Measurements from ENCODE around the gene TWIST2. TPM values are rescaled to one million over a fixed set of nuclear protein-coding genes. Genes with fewer than 3 reads are reported as not detected.

TWIST2 gene
- polyA plus RNA-seq, 1 experiment, result 127 TPM

DNA sequence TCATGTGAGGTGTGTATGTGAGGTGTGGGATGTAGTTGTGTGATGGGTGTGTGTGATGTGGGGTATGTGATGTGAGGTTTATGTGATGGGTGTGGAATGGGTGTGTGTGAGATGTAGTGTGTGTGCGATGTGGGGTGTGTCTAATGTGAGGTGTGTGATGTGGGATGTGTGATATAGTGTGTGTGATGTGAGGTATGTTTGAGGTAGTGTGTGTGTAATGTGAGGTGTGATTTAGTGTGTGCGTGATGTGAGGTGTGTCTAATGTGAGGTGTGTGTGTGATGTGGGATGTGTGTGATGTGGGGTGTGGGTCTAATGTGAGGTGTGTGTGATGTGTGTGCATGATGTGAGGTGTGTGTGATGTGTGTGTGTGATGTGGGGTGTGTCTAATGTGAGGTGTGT lies 55.3 kb downstream of the TWIST2 start:
- DNase-seq (ENCODE audit: low read depth), result no peak
- Histone ChIP-seq H3K4me3 (ENCODE audit: low read depth, low read length) (no peak overlapping the region), H3K27me3 (ENCODE audit: control insufficient read depth, insufficient read depth, low read length) (no peaks in the 10 kb centered on the region), H3K36me3 (ENCODE audit: control insufficient read depth, insufficient read depth, low read length) (peaks cover 2% of the 10 kb centered on the region)
- ChIA-PET POLR2A (no interaction called here), CTCF (no interaction called here)
- TF ChIP-seq, protein P1, sequence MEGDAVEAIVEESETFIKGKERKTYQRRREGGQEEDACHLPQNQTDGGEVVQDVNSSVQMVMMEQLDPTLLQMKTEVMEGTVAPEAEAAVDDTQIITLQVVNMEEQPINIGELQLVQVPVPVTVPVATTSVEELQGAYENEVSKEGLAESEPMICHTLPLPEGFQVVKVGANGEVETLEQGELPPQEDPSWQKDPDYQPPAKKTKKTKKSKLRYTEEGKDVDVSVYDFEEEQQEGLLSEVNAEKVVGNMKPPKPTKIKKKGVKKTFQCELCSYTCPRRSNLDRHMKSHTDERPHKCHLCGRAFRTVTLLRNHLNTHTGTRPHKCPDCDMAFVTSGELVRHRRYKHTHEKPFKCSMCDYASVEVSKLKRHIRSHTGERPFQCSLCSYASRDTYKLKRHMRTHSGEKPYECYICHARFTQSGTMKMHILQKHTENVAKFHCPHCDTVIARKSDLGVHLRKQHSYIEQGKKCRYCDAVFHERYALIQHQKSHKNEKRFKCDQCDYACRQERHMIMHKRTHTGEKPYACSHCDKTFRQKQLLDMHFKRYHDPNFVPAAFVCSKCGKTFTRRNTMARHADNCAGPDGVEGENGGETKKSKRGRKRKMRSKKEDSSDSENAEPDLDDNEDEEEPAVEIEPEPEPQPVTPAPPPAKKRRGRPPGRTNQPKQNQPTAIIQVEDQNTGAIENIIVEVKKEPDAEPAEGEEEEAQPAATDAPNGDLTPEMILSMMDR (IDR thresholded peaks at IDR 0.05; ENCODE audit: insufficient read depth, low read depth, low read length), result no peak

DNA sequence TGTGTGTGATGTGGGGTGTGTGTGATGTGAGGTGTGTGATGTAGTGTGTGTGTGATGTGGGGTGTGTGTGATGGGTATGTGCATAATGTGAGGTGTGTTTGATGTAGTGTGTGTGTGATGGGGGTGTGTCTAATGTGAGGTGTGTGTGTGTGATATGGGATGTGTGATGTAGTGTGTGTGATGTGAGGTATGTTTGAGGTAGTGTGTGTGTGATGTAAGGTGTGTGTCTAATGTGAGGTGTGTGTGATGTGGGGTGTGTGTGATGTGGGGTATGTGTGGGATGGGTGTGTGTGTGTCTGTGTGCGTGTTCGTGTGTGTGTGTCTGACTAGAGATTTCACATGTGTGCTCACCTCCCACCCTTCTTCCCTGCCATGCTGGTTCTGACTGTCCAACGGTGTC lies 56.3 kb downstream of the TWIST2 start:
- no peaks in the 10 kb centered on the region for H3K27me3 ChIP-seq (ENCODE audit: control insufficient read depth, insufficient read depth, low read length)
- no peak for DNase-seq (ENCODE audit: low read depth)

DNA sequence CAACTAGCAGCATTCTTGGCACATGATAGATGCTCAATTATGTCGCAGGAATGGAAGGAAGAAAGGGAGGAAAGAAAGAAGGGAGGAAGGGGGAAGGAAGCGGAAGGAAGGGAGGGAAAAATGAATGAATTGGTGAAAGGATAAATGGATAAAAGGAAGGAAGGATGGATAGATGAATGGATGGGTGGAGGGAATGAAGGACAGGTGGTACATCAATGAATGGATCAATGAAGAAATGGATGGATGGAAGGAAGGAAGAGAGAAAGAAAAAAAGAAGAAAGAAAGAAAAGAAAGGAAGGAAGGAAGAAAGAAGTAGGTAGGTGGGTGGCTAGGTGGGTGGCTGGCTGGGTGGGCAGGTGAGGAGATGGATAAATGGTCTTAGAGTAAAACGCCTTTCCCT lies 56.8 kb downstream of the TWIST2 start:
- TF ChIP-seq, protein P1 (IDR thresholded peaks at IDR 0.05; ENCODE audit: insufficient read depth, low read depth, low read length), result no peak
- Histone ChIP-seq H3K4me3 (ENCODE audit: low read depth, low read length) (no peak overlapping the region), H3K36me3 (ENCODE audit: control insufficient read depth, insufficient read depth, low read length) (peaks cover 5% of the 10 kb centered on the region), H3K27me3 (ENCODE audit: control insufficient read depth, insufficient read depth, low read length) (no peaks in the 10 kb centered on the region)
- no peak for DNase-seq (ENCODE audit: low read depth)
- CTCF ChIA-PET, result no interaction called here
- POLR2A ChIA-PET, result no interaction called here

More for the DNA sequence above, 56.3 kb downstream of the TWIST2 start:
- TF ChIP-seq, protein P1 (IDR thresholded peaks at IDR 0.05; ENCODE audit: insufficient read depth, low read depth, low read length), result no peak
- Histone ChIP-seq H3K4me3 (ENCODE audit: low read depth, low read length) (no peak overlapping the region), H3K36me3 (ENCODE audit: control insufficient read depth, insufficient read depth, low read length) (peaks cover 1% of the 10 kb centered on the region; the same call in 1 of the 2 replicates)
- CTCF ChIA-PET, result no interaction called here
- POLR2A ChIA-PET, result no interaction called here

DNA sequence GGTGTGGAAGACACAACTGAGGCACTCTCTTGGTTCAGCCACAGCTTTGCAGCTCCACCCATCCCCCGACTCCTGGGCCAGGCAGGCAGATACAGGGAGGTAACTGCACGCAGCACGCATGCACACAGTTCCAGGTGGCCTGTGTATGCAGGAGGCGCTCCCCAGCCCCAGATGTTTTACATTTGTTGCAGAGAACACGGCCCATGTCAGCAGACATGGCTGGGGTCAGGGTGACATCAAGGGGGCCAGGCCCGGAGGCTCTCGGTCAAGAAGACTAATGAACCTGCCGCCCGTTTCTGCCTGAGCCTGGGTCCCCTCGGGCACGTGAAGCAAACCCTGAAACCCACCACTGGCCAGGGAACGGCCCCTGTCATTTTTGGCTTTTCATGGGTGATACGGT lies 57.3 kb downstream of the TWIST2 start:
- ChIA-PET POLR2A (no interaction called here), CTCF (no interaction called here)
- Histone ChIP-seq H3K27me3 (ENCODE audit: control insufficient read depth, insufficient read depth, low read length) (no peaks in the 10 kb centered on the region), H3K36me3 (ENCODE audit: control insufficient read depth, insufficient read depth, low read length) (peaks cover 5% of the 10 kb centered on the region), H3K4me3 (ENCODE audit: low read depth, low read length) (no peak overlapping the region)
- TF ChIP-seq, protein P1 (IDR thresholded peaks at IDR 0.05; ENCODE audit: insufficient read depth, low read depth, low read length), result no peak
- DNase-seq (ENCODE audit: low read depth), result no peak

DNA sequence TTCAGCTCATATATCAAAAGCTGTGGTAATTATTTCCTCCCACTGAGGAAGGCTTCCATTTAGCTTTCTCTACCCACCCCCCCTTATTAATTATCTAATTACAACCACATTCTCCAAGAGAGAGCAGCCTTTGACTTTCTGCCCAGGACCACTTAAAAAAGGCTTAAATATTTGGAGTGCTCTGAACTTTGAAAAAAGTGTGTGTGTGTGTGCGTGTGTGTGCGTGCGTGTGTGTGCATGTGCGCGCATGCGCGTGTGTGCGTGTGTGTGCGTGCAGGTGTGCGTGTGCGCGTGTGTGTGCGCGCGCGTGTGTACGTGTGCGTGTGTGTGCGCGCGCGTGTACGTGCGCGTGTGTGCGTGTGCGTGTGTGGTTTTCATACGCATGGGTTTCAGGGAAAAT lies 57.8 kb downstream of the TWIST2 start:
- TF ChIP-seq, protein P1 (IDR thresholded peaks at IDR 0.05; ENCODE audit: insufficient read depth, low read depth, low read length), result no peak
- Histone ChIP-seq H3K36me3 (ENCODE audit: control insufficient read depth, insufficient read depth, low read length) (peaks cover 6% of the 10 kb centered on the region), H3K4me3 (ENCODE audit: low read depth, low read length) (no peak overlapping the region), H3K27me3 (ENCODE audit: control insufficient read depth, insufficient read depth, low read length) (no peaks in the 10 kb centered on the region)
- ChIA-PET CTCF (no interaction called here), POLR2A (no interaction called here)
- DNase-seq (ENCODE audit: low read depth), result no peak
